GM18873 (cell line): ENCODE results near the gene TEAD1.

Experiments
- ATAC-seq: cut with Tn5 transposase; IDR thresholded peaks from one replicate; pipeline ENCODE4 v1.9.1; 2021; ENCODE audit warnings: mild to moderate bottlenecking, moderate library complexity, moderate number of reproducible peaks; ENCODE audit not compliant: unreplicated experiment, low FRiP score

TEAD1 gene

DNA sequence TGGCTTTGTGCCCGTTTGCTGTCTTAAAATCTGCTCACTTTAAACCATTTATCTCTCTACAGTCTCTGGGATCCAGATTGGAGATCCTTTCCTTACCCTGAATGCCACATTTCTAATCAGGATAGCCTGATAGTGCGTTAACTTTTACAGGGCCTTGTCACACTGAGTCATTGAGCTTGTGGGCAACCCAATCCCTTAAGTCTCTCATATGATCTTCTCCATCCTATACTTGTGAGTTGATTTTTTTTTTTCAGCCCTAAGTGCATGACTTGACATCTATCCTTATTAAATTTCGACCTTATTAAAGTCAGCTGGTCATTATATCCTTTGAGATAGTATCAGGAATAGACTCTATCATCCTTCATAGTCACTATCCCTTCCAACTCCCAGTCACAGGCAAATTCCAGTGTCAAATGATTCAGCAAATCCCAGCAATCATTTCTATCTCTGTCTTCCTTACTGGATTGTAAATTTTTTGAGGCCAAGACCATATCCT lies 57.7 kb downstream of the TEAD1 start:
- ATAC-seq, result no peak

DNA sequence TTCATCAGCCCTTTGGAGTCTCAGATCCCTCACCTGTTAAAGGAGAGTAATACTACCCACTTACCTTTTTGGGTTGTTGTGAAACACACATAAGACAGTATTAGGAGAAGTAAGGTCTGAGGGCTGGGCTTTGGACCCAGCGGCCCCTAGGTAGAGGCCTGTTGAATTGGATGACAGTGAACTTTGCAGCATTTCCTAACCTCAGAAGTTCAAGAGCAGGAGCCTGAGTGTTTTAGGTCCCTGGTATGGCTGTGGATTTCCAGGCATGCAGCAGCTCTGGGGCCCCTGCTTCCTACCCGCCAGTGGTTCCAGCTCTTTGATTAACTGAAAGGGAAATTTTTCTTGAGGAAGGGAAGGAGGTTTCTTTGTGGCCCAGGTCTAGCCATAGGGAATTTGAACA lies 58.9 kb downstream of the TEAD1 start:
- no peak for ATAC-seq

DNA sequence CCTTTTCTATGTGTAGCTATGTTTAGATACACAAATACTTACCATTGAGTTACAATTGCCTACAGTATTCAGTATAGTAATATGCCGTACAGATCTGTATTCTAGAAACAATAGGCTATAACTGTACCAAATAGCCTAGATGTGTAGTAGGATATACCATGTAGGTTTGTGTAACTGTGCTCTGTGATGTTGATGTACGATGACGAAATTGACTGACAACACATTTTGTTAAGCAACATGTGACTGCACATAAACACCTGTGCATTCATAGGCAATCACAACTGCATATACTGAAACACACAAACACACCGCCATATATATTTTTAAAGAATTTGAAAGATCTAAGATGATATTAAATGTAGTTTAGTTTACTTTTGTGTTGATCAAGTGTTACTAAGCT lies 60.4 kb downstream of the TEAD1 start:
- ATAC-seq, result no peak

DNA sequence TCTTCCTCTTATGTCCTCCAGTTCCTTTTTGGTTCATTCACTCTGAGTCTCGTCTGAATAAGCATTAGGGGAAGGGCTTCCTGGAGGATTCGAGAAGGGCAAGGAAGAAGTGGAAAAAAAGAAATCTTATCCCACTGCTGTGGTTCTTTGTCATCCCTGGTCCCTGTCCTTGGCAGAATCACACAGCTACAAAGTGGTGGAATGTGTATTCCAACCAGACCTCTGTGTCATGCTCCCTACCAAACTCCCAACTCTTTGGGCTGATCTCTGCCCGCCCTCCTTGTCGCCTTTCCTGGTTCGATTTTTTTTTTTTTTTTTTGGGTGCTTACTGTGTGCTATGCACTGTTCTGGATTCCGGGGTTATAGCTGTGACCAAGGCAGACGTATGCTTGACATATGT lies 61.0 kb downstream of the TEAD1 start:
- no peak for ATAC-seq

DNA sequence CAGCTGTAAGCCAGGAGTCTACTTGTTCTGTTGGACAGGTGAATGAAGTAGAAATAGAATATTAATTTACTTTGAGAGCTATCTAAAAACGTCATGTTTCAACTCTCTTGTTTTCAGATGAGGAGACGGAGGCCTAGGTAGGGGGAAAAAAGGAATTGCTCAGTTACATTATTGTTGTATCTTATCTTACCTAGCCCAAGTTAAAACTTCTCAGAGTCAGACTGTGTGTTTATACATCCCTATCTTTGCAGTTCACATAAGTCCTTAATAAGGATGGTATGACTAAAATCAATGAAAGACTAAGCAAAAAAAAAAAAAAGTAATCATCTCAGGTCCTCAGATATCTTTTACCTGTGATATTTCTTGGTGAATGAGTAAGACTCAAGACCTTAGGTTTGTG lies 62.8 kb downstream of the TEAD1 start:
- ATAC-seq, result no peak

DNA sequence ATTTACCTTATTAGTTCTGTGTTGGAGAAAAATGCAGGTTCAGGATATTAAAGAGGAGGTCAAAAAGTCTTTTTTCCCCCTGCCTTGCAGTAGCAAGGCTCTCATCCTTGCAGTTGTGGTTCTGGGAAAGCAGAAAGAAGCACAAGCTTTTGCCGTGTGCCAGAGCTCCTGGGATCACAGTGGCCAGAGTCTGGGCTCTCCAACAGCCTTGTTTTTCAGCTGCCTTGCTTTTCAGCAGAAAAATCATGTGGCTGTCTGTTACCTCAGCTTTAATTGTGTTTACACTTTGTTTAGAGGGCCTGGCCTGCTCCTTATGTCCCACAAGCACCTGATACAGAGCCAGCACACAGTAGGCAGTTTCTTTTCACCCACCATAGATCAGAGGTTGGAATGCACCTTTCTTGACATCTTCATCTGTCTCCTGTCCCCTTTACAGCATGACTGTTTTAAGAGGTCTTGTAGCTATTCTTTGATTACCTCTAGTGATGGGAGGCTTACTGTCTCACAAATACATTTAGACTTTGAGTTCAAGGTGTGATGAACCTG lies 67.5 kb downstream of the TEAD1 start:
- ATAC-seq, result no peak

DNA sequence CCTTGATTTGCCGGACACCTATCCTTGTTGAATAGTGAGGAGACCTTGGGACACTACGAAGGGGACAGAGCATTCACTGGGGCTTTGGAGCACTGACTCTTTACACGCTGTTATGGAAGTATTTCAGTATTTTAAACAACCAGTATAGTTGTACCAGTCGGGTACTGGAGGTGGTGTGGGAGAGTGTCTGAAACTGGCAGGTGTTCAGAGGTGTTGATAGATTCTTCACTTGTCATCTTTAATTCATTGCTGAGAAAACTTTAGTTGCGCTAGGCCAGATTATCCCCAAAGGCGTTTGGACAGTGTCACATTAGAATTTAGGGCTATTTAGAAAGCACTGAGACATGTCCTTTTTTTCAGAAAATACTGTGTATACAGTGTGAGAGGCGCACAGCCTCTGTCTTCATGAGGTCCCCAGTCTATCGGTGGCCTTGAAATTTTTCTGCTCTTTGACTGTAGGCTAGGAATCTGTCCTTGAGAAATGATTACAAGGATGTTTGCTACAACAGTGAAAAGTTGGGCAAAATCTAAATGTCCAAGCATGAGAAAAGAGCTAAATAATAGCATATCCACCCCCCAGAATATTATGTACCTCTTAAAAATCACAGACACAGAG lies 69.7 kb downstream of the TEAD1 start:
- ATAC-seq, result no peak

DNA sequence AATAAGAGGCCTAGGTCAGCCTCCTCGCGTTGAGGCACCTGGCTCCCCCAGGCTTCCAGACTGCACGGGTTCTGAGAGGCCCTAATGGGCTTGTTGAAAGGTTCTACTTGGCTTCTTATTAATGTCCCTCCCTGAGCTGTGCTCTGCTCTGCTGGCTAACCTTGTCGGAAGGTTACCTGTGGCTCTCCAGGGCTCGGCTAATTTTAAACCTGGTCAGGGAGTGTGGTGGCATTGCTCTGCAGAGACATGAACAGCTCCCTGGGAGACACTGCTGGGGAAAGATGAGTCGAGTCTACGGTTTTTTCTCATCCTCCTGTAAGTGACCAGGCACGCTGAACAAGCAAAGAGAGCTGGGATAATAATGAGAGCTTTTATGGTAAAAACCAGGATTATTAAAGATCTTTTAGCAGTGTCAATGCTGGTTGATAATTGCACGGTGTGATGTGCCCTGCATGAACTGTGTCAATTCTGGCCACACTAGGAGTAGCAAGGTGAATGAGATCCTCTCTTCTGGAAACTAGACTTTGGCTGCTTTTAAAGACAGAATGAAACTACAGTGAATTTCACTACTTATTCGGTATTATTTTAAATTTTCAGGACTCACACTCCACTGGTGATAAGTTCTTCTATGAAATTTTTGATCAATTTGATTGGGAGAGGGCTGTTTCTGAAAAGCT lies 70.7 kb downstream of the TEAD1 start:
- no peak for ATAC-seq

DNA sequence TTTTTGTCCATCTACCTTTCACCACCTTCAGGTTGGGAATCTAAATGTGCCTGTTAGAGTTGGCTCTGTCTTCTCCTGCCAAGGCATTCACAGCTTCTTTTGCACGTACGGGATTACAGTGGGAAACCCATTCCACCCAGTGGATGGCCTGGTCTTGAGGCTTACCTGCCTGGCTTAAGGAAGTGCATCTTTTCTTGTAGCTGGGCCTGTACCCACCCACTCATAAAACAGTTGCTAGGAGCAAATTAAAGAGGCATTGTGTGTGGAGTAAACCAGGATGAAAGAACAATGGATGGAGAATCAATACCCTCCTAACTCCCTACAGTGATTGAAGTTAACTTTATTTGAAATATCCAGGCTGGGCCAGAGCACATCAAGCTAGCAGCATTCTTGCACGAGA lies 71.6 kb downstream of the TEAD1 start:
- ATAC-seq, result no peak

DNA sequence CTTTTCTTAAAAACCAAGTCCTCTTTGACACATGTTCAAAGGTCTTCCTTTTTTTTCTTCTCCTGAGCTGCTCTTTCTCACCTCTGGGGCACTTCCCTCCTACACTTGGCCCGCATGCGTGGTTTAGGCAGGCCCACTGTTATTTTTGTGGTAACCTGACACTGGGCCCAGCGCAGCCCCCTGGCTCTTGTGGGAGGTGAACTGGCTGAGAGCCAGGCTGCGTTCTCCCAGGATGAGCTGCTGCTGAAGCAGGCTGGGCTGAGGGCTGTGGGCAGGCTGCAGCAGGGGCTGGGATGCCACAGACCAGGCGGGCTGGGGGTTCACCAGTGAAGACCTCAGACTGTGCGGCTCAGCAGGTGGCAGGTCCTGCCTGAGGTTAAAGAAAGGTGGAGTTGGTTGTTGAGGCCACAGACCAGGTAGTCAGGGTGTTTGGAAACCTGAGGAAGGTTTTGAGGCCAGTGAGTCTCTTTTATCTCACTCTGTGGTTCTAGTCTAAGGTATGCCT lies 72.4 kb downstream of the TEAD1 start:
- ATAC-seq, result no peak

DNA sequence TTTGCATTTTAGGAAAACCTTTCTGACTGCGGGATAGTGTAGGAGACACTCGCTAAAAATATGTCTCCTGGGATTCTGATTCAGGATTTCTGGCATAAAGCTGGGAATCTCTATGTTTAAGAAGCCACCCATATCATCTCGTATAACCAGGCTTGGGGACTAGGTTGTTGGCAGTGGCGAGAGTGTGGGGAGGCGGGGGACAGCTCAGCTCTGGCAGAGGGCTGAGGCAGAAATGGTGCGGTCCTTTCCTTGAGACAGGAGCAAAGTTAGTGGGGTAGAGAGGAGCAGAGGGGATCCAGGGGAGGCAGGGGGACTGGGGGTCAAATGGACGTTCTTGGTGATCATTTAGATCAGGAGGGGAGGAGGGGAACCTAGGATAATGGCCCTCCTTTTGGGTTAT lies 74.3 kb downstream of the TEAD1 start:
- no peak for ATAC-seq

DNA sequence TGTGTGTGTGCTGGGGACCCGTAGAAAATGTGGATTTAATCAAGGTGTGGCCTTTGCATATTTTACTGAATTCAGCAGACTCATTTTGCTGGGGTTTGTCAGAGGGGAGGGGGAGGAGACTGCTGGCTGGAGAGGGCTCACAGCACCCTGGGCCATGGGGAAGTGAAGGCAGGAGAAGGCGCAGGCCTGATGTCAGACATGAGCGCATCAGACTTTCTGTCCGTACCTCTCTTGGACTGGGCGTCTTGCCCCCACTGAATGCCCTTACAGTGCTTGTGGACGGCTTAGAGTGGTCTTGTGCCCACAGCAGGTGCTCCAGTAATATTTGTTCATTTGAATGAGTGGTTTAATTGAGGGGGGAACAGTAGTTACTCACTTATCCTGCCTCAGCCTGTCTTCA lies 75.2 kb downstream of the TEAD1 start:
- no peak for ATAC-seq

DNA sequence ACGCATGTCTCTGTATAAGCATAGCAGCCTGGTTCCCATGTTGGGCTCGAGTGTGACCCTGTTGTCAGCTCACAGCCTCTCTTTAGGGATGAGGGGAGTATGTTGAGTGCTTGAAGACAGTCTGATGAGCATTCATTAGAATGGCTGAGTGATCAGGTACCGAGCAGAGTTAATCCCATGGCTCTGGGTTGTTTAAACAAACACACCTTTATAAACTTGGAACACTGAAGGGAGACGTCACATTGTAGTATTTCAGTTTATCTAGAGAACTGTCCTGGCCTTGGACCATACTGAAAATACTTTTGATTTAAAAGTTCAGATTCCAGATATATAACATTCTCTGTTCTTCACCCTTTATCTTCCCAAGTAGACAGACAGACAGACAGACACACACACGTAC lies 76.0 kb downstream of the TEAD1 start:
- no peak for ATAC-seq

DNA sequence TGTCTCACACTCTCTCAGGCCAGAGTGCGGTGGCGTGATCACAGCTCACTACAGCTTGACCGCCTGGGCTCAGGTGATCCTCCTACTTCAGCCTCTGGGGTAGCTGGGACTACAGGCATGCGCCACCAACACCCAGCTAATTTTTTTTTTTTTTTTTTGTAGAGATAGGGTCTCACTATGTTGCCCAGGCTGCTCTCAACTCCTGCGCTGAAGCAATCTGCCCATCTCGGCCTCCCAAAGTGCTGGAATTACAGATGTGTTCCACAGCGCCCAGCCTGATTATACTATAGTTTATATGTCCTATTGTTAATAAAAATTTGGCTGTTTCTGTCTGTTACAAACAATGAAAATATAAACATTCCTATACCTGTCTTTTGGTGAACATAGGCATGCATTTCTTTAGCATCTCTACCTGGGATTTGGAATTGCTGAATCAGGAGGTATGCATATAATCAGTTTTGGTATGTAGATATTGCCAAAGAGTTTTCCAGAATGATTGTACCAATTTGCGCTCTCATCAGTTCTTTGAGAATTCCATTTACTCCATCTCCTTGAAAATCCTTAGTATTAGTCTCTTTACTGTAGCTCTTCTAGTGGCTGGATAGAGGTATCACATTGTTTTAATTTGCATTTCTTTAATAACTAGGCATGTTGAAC lies 78.8 kb downstream of the TEAD1 start:
- ATAC-seq, result no peak

DNA sequence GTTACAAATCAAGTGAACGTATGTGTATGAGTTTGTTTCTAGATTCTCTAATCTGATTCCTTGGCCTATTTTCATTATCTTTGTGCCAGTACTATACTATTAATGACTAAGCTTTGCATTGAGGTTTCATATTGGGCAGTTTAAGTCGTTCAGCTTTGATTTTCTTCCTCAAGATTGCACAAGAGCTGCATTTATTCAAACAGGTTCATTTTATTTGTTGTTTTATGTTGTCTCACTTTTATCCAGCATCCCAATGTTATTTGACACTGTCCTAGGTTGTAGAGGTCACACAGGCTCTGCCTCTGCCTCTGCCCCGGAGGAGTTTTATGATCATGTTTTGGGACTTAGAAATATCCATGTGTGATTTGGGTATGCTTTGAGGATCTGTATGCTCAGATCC lies 79.8 kb downstream of the TEAD1 start:
- no peak for ATAC-seq

DNA sequence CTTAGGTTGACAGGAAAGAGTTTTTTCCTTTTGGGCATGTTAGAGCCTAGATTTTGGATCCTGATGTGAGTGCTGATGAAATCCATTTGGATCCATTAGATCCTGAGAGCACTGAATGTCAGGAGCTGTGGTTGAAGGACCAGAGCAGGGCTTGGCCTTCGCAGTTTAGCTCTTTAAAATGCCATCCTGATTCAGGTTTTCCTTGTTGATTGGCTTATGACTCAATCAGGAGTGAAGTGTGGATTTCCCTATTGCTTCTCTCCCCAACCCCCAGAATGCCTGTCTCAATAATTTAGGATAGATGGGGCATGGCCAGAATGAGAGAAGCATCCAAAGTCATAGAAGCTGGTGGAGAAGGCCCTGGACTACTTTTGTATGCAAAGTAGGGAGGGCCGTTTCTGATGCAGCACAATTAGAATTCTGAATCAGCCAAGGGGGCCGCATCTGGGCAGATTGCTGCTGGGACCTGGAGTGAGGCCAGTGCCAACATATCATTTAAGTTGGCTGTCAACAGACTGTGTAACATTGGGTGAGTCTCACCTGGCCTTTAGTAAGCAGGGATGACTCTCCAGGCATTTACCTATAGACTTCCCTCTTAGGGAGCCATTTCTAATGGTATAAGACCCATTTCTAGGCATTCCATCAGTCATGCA lies 80.5 kb downstream of the TEAD1 start:
- no peak for ATAC-seq

DNA sequence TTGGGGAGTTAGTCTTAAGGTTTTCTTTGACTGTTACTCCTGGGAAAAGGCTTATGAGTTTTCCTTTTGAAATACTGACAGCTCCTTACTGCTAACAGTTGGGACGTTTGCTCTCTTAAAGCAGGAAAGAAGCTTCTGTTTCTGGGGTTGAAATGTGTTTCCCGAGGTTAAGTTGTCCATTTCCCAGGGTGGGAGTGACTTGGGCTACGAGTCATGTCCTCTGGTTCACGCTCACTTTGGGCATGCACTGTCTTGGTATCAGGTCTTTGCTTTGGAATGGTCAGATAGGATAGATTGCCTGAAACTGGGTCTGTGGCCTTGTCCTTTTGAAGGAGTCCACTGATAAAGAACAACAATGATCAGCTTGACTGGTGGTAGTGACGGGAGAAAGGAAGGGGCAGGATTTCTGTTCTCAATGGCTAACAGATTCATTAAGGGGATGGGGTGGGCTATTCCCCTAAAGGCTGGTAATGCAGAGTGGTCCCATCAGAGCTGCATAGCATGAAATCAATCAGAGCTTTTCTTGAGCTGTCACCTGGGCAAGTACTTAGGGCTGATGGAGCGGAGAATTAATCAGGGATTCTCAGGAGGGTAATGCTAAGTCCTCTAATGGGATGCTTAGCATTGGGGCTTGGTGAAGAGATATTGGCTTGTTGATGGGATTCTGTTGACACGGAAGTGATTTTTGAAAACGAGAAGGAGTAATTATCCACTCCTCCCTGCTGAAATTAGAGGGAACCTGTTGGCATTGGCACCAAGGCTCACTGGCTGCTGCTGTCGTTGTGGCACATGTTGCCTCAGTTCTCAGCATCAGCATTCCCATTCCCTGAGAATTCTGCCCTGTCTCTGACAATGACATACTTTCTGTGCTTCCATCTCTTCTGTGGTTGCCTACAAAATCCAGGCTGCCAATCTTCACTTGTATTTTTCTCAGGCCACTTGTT lies 81.6 kb downstream of the TEAD1 start:
- no peak for ATAC-seq

DNA sequence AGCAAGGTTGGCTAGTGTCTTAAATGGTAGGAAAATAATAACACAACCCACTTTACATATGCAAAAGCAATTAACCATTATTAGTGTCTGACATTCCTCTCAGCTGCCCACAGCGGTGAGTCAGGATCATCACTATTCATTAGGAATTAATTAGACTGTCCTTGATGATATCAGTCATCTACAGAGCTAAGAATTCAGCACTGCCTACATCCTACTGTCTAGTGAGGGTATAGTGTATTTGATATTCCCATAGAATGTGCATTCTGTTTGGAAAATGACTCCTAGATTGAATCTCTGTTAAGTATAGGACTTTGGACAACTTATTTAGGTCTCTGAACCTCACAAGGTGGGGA lies 82.2 kb downstream of the TEAD1 start:
- ATAC-seq, result no peak

DNA sequence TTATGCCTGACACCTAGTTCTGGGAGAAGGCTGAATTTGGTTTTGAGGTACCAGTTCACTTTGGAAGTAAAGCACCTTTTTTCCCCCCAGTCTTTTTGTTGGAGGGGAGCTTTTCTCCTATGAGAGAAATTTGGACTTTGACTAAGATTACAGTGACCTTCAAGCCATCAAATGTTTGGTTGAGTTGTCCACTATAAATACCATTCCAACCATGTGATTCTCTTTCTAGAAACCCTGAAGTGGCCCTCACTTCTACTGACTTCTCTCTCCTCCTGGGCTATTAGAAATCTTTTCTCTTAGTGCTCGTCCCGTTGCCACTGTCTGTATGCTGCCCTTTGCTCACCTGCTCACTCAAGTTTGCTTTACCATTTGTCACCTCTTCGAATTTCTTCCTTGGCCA lies 82.6 kb downstream of the TEAD1 start:
- no peak for ATAC-seq

DNA sequence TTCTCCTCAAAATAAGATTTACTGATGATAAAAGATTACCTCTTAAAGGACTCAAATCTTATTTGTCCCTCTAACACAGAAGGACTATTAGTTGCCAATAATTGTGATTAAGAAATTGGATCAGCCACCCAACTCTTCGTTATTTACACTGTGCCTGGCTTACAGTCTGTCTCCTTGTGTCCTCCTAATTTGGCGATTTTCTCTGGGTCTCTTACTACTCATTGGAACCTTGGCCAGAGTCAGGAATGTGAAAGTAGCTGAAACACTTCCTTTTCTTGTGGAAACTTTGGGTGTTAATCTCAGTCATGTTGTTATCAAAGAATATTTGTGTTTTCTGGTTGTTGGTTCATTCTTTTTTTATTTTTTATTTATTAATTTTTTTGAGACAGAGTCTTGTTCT lies 83.2 kb downstream of the TEAD1 start:
- ATAC-seq, result no peak
